ENCODE data around the gene AP2B1.

AP2B1 gene

DNA sequence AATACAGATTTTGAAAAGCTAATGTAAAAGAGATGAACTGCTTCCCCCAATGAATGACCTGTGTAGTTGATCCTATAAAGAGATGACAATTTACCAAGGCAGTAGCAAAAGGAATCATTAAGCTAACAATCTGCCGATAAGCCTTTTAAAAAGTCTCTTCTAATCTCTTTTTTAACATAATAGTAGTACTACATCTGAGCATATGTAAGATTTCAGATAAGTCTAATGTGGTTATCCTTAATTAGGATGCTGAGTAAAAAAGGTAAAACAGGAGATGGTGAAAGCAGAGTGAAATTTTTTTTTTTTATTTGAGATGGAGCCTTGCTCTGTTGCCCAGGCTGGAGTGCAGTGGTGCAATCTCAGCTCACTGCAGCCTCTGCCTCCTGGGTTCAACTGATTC lies 118.1 kb downstream of the AP2B1 start:
- no peak for DNase-seq

DNA sequence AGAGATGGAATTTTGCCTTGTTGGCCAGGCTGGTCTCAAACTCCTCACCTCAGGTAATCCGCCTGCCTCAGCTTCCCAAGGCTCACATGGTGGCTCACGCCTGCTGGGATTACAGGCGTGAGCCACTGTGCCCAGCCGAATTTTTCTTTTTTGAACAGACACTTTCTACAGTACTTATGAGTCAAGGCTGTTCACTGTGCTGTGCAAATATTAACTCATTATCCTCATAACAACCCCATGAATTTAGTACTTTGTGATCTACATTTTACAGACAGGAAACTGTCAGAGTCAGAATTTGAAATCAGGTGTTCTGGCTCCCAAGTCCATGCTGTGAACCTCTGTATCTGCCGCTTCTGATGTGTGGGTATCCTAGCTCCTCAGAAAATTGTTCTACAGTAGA lies 118.6 kb downstream of the AP2B1 start:
- DNase-seq: no peak

DNA sequence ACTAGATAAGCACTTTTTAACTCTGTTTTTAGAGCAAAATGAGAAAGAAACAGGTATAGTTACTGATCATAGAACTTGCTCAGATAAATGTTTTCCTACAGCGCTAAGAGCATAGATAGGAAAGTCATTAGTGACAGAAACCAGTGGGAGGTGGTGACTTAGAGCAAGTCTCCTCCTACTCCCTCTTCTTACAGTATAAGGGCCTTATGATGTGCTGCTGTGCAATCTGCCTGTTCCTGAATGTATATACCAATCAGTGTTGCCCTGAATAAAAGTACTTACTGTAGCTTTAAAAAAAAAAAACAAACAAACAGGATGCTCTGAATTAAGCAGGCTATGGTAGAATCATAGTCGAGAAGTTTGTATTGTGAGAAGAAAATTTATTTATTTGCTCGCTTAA lies 121.0 kb downstream of the AP2B1 start:
- no peak for DNase-seq

DNA sequence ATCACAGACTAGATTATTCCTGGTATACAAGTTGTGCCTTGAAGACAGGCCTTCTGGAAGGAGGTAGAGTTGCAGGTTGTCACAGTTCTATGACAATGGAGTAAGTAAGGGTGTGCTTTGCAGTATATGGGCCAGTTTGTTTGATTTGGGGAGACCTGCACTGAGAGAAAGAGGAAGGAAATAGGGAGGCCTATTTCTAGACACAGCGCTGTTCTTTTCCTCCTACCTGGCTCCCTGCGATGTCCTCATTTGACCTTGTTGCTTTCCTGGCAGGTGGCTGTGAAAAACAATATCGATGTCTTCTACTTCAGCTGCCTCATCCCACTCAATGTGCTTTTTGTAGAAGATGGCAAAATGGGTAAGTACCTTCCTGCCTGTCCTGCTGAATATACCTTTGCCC lies 121.8 kb downstream of the AP2B1 start:
- no peak for DNase-seq

DNA sequence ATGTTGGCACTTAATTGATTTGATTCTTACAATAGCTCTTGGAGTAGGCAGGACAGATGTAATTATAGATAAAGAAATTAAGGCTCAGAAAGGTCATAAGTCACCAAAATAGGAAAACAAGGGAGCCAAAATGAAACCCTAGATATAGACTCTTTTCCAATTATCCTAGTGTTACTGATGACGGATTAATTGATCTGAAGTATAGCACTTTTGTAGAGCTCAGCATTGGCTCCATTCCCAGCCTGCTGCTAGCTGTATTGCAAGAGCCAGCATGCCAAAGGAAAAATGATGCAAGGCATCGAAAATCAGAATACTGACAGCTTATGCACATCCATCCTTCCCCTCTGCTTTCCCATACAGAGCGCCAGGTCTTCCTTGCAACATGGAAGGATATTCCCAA lies 122.8 kb downstream of the AP2B1 start:
- DNase-seq: no peak

DNA sequence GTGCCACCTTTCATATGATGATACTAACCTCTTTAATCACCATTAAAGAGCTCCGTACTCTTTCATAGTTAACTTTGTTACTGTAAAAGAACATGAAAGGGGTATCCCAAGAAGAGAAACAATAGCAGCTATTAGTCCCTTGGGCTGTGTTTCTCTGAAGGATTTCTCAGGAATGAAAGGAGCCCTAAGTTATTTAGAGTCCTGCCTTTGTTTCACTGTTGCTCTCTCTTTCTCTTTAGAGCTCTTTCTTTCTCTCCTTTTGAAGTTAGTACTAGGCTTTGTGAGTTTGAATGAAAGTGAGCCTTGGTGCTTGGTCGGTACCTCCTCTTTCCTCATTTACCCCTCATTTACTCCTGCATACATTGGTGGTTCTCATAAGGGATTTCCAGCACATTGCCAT lies 123.8 kb downstream of the AP2B1 start:
- DNase-seq: no peak

DNA sequence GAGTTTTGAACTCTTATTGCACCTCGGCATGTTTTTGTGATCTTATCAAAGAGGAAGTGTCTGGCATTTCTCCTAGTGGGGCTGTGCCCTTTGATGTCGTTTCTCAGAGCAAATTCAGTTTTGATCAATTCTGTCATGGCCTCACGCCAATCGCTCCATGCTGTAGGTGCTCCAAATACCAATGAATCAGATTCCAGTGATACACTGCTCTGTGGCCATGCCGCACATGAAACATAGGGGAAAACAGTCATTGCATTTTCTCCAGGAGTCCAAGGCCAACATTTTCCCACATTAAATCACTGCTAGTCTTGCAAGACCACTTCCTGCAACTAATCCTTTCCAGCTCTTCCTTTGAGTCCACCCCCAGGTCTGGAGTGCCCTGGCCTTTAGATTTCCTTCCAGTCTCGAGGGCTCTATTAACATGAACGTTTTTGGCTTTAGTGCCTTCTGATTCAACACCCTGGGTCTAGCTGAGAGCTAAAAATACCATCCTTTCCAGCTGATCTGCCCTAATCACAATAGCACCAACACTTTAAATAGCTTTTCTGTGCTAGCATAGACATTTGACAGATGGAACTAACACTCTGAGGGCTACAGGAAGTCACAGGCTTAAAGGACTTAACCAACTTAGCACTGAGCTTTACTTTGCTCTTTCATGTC lies 126.1 kb downstream of the AP2B1 start:
- DNase-seq: no peak

DNA sequence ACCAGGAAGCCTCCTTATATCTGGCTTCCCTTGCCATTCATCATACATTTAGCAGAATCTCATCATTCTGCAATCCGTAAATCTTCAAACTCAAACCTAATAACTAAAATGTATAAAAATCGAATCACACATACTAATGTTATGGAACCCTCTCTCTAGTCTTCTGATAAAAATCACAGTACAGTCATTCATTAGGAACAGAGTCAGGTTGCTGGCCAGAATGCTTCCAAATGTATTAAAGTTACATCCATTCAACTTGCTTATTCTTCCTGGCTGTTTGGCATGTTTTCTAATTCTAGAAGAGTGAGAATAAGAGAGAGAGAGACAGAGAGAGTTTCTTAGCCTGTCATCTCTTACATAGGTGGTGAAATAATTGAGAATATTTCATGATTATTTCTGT lies 127.9 kb downstream of the AP2B1 start:
- no peak for DNase-seq

DNA sequence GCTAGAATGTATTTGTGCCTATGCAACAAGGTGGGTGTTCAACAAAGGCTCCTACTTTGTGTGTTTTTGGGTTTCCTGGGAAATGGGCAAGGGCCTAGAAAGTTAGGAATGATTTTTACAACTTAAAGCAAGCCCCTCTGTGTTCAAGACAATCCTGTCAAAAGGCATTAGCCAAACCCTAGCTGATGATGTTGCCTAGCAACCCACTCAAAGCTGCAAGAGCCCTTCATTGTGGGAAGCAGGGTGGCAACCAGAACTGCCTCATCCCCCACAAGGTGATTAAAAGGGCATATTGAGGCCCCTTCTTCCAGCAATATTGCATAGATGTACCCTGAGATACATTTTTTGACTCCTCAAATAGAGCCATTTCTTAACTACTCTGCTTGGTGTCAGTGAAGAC lies 128.3 kb downstream of the AP2B1 start:
- DNase-seq: no peak

DNA sequence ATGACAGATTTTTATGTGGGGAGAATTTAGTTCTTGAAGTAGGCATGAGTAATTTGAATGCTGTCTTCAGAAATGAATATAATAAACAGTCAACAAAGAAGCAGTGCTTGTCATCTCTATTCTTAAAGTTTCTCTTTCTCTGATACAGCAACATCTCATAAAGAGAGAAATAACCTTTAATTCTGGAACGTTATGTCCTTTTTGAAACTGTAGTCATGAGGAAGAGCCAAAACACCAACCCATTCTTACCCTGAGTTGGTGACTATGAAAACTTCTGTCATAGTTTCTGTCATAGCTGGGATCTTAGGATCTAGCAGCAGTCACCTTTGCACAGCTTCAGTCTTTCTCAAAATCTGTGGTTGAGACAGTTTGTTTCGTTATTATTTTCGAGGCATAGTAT lies 129.1 kb downstream of the AP2B1 start:
- DNase-seq: no peak

DNA sequence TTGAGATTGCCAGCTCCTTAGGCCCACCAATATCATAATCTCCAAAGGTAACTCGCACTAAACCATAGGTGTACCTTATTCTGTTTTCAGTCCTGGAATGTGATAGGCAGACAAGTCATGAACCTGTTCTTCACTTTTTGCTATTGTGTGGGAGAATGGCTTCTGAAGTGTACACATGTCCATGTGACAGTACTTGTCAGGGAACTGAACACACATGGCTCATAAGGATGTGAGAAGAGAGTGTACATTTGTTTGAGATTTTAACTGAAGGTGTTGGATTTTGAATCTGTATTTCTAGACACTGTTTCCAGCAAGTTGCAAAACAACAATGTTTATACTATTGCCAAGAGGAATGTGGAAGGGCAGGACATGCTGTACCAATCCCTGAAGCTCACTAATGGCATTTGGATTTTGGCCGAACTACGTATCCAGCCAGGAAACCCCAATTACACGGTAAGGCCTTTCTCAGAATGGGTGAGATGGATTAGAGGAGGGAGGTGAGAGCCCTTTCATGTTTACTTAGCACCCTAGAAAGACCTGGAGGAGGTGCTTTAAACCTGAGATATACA lies 129.9 kb downstream of the AP2B1 start:
- no peak for DNase-seq

DNA sequence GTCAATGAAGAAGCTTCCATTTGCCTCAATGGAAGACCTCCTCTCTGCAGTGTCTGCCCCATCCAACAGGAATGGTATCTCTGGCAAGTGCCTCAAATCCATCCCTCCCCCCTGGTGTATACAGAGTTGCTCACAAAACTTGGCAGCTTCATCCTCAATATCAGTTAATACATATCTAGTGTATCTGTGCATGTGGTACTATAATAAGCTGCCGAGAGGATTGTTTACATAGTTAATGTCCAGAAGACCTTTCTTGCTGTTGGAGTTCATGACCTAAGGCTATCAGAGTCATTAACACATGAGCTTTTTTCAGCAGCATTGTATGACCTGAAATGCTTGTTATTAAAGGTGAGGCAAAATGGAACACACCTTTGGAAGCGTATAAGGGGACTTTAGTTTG lies 130.4 kb downstream of the AP2B1 start:
- no peak for DNase-seq

DNA sequence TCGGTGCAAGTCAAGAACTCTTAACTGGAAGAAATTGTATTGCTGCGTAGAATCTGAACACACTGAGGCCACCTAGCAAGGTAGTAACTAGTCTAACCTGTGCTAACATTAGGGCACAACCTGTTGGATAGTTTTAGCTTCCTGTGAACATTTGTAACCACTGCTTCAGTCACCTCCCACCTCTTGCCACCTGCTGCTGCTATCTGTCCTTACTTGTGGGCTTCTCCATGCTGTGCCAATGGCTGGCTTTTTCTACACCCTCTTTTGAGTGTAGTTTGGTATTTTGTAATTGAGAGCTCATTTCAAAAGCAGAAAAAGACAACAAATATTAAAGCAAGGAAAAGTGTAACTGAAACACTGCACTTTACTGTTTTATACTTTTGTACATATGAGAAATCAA lies 136.6 kb downstream of the AP2B1 start:
- DNase-seq: no peak

DNA sequence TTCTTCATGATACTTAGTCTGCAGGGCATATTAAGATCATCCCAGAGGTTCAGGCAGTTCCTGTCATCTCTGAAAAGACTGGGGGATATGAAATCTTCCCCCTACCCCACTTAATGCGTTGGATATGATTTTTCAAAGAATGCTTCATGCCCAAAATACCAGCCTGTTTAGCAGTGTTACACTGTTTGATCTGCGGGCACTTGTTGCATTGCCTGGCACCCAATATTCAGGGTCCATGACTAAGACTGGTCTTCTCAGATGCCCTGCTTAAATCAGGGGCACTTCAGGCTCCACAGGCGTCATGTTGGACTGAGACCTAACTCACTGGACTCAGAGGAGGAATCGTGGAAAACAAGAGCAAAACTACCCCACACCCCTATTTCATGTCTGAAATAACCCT lies 137.9 kb downstream of the AP2B1 start:
- no peak for DNase-seq

DNA sequence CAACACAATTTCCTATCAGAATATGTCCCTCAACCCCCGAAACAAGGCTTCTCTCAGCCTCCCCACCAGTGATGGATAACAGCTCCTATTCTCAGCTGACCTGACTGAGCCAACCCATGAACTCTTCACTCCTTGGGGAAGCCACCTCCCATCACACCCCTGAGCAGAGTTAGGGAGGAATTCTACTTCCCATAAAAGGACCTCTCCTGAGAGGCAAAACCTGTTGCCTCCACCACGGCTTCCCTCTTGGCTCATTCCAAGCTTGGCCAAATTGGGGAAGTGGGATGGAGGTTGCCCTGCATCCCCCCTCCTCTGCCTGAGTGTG lies 138.6 kb downstream of the AP2B1 start:
- no peak for DNase-seq

DNA sequence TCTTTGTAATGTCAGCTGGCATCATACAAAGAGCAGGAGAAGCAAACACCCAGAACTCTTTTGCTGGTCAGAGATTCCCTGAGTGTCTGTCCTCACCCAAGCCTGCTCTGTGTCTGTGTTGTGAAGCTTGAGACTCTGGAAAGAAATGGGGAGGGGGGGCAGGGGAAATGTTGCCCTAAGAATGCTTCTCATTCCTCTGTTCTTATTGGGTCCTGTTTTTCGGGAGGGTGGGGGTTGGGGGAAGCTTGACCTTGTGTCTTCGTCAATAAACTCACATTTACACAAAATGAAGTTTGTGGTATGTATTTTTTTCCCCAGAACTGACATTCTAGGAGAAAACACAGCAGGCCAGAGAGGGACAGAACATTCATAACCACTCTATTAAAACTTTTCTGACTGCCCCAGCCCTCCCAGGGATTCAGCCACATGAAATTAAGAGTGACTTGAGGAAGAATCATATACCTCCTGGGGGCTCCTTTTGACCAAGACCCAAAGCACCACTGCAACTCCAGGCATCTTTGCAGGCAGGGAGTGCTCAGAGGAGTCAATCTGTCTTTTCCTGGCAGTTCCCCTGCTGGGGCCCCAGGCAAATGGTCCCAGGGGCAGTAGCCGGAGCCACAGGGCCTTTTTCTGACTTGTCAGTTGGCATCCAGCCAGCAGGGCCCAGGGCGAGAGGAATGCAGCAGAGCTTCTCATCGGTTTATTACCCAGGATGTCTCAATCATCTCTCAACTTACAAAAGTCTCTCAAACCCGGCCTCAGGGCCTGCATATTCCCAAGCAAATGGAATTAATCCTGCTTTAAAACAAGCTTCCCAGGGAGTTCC lies 139.2 kb downstream of the AP2B1 start:
- DNase-seq: no peak

DNA sequence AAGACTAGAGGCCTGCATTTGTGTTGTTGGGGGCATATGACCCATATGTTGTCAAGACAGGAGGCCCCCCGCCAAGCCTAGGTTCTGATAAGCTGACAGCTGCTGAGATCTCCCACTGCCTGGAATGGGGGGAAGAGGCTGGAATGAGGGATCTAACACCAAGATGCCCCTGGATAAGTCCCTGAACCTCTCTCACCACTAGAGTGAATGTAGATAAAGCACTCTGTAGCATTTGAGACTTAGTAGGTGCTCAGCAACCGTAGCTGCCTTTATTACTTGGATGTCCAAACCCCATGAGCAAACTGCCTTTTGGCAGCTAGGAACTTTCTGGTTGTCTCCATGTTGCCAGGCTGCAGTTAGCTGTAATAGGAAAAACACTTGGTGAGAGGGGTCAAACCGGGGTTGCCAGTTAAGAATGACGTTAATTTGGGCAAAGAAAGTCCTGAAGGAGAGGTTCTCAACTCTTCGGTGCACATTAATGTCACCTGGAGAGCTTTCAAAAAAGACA lies 139.9 kb downstream of the AP2B1 start:
- no peak for DNase-seq

DNA sequence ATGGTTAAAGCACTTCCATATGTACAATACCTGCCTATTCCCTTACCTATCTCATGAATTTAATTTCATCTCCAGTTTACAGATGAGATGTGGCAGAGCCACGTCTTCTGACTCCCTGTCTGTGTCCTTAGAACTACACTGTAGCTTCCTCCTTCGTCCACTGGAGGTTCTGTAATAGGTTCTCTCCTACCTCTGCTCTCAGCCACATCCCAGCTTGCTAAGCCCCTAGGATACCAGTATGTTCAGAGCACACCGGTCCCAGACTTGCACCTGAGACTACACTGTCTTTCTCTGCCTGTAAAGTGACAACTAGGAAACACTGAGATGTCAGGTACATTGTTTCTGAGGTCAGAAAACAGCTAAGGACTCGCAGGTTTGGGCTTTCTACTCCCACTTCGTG lies 140.5 kb downstream of the AP2B1 start:
- no peak for DNase-seq

DNA sequence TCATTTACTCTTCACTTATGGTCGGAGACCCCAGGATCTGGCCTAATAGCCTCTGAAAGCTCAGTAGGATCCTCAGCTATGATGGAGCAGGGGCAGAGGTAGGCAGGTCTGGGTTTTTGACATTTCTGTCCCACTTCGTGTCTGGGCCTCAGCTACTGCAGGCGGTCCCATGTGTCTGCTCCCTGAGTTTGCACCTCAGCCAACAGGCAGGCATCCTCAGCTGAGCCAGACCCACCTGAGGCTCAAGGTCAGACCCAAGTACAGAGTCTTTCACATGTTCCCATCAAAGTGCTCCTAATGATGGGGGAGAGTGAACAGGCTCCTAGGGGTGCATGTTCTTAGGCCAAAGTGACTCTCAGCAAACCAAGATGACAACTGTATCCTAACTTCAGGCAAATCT lies 141.4 kb downstream of the AP2B1 start:
- DNase-seq: no peak

DNA sequence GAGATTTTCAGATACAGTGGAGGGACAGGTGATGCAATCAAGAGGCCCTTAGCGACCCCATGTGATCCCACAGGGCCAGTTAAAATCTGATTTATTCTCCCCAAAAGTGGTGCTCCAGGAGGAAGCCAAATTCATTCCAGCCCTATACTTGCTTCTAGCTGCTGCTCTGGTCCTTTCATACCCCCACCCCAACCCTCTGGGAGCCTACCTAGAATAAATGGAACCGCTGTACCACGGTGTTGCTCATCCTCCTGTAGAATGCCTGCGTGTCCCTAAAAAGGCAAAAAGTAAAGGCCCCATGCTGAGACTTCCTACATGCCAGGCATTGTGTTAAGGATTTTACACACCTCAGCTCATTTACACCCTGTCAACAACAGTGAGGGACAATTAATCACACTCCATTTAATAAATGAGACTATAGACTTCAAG lies 142.3 kb downstream of the AP2B1 start:
- no peak for DNase-seq

DNA sequence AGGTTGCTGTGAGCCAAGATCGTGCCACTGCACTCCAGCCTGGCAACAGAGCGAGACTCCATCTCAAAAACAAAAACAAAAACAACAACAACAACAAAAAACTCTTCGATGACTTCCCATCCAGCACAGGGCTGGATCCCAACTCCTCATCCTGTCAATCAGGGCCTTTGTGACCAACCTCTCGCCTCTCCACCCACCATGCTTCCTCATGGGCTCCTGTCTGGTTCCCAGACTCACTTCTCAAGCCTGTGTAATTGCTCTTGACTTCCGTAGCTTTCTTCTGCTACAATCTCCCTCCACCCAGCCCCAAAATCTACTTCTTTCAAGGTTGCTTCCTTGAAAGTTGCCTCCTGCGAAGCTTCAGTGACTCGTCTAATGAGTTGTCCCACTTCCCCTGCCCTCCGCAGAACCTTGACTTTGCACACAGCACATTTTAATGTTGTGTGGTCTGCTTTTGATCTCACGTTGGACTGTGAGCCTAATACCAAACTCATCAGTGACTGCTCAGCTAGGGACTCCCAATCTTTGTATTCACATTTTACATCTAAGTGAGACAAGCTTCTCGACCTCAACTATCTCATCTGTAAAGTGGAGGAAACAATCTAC lies 143.4 kb downstream of the AP2B1 start:
- DNase-seq: no peak

DNA sequence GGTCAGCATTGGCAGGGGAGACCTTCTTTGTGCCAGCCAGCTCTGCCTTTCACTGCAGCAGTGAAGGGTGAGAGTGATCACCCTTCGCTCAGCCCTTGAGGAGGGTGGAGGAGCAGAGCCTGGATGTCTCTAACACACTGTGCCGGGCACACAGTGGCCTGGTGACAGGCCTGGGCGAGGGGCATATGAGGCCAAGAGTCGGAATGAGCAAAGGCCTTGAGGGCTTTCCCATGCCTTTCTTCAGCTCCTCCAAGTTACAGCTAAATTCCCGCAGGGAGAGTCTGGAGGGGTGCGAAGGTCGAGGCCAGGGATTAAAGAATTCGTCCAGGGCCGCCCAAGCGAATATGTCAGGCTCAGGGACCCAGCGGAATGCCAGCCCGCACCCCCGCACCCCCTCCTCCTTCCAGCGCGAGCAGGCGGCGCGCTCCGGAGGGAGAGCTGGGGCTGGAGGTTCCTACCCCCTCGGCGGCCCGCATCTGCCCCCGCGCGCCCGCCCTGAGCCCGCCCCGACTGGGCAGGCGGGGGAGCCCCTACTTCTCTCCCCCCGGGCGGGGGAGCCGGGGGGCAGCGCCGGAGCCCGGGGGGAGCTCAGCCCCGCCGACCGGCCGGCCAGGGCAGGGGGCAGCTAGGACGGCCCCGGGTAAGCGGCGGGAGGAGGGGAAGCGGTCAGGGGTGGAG lies 144.3 kb downstream of the AP2B1 start, which contains the start of gene RASL10B:
TSS of gene RASL10B (plus strand) at position 401 of the 678 bp plus-strand sequence. CDS start 3,546 bp downstream, outside the sequence.
- DNase-seq: peak; percentile 56 to 74

Data from activated T-cell treated with anti-CD3 and anti-CD28 coated beads, Interleukin-2, amount 50 U/mL, for 48 hours (primary cell).